Umbilical cord (tissue), 2 donors: ENCODE measurements around the gene TSEN15. TPM values are rescaled to one million over a fixed set of nuclear protein-coding genes. Genes with fewer than 3 reads are reported as not detected.

Source experiments
- DNase-seq: peaks from one replicate; pipeline ENCODE4 v3.0.0-alpha.2; 2015; ENCODE audit warnings: low spot score
- total RNA-seq: library from RNA; depleted of rRNA; stranded (reverse); fragments of >200 nt; gene quantifications from one replicate; pipeline ENCODE4 v1.2.3, GENCODE V29; 2014; ENCODE audit warnings: low replicate concordance; ENCODE audit not compliant: insufficient read depth

Gene TSEN15
- total RNA-seq: 38.8 TPM

- peak; percentile 84 for DNase-seq
Measured at GRCh38 chr1:184051485-184052193, at the start of gene TSEN15. TSEN15 (plus strand) TSS chr1:184051730; CDS start chr1:184051756, 26 bp downstream.

- peak; percentile 77 for DNase-seq
Measured at GRCh38 chr1:184002071-184002470, 49.5 kb upstream of the TSEN15 start.

- DNase-seq: no peak
Measured at GRCh38 chr1:184004935-184005334, 46.6 kb upstream of the TSEN15 start.

GRCh38 chr1:184005506-184005905 is 46.0 kb upstream of the TSEN15 start:
- no peak for DNase-seq

- DNase-seq: no peak
Measured at GRCh38 chr1:184010788-184011187, 40.7 kb upstream of the TSEN15 start.

GRCh38 chr1:184012187-184012586 is 39.3 kb upstream of the TSEN15 start:
- DNase-seq: no peak

- DNase-seq: no peak
Measured at GRCh38 chr1:184014271-184014670, 37.3 kb upstream of the TSEN15 start.

- no peak for DNase-seq
Measured at GRCh38 chr1:184016169-184016568, 35.4 kb upstream of the TSEN15 start.

- DNase-seq: no peak
Measured at GRCh38 chr1:184017306-184017705, 34.2 kb upstream of the TSEN15 start.

GRCh38 chr1:184018622-184019021 is 32.9 kb upstream of the TSEN15 start:
- DNase-seq: peak; percentile 19

GRCh38 chr1:184019069-184019468 is 32.5 kb upstream of the TSEN15 start:
- DNase-seq: peak; percentile 14

GRCh38 chr1:184019506-184019905 is 32.0 kb upstream of the TSEN15 start:
- DNase-seq: no peak

- no peak for DNase-seq
Measured at GRCh38 chr1:184020328-184020727, 31.2 kb upstream of the TSEN15 start.

- DNase-seq: no peak
Measured at GRCh38 chr1:184020855-184021254, 30.7 kb upstream of the TSEN15 start.

GRCh38 chr1:184021728-184022127 is 29.8 kb upstream of the TSEN15 start:
- DNase-seq: peak; percentile 92

GRCh38 chr1:184022668-184023067 is 28.9 kb upstream of the TSEN15 start:
- DNase-seq: peak; percentile 91

GRCh38 chr1:184023171-184023570 is 28.4 kb upstream of the TSEN15 start:
- no peak for DNase-seq

GRCh38 chr1:184025242-184025675 is 26.3 kb upstream of the TSEN15 start:
- DNase-seq: peak; percentile 67

GRCh38 chr1:184027826-184028695 is 23.5 kb upstream of the TSEN15 start:
- DNase-seq: peak; percentile 68

- DNase-seq: no peak
Measured at GRCh38 chr1:184028854-184029623, 22.5 kb upstream of the TSEN15 start.

GRCh38 chr1:184030433-184031091 is 21.0 kb upstream of the TSEN15 start:
- no peak for DNase-seq

- no peak for DNase-seq
Measured at GRCh38 chr1:184031092-184031408, 20.5 kb upstream of the TSEN15 start.
